OCI-LY7 (cell line): ENCODE results near the gene KCTD21. TPM values are rescaled to one million over a fixed set of nuclear protein-coding genes. Genes with fewer than 3 reads are reported as not detected.

Experiments
- BruUV-seq: library from RNA; stranded (reverse); fragments of 400-500 nt; replicated peaks from 2 replicates; lab custom pipeline; 2021; lab: Mats Ljungman, UMichigan
- CTCF ChIA-PET: fragments of 300-600 bp; sonication (Branson Sonifier 250); formaldehyde crosslinking; loops from one replicate; lab custom pipeline; 2022; ENCODE audit warnings: antibody characterized with exemption; ENCODE audit not compliant: unreplicated experiment; lab: Charles Lee
- POLR2A ChIA-PET: fragments of 300-600 bp; sonication (Branson Sonifier 250); formaldehyde crosslinking; loops from one replicate; lab custom pipeline; 2022; ENCODE audit warnings: antibody characterized with exemption; lab: Charles Lee
- DNase-seq: peaks from one replicate; pipeline ENCODE4 v3.0.0-alpha.2; 2015; ENCODE audit warnings: low spot score
- H2AFZ ChIP-seq: fragments of 200-600 bp; sonication (generic), shearing (Covaris generic); 2 replicates; pipeline ENCODE4 v1.6.1; 2014; ENCODE audit warnings: mild to moderate bottlenecking, antibody characterized with exemption, low read length, moderate library complexity
- H3K27ac ChIP-seq: fragments of 200-600 bp; sonication (generic); 2 replicates; pipeline ENCODE4 v1.5.1; 2014; ENCODE audit warnings: mixed run types, low read depth, mild to moderate bottlenecking, moderate library complexity, low read length, inconsistent platforms; ENCODE audit not compliant: poor library complexity, severe bottlenecking
- H3K36me3 ChIP-seq: fragments of 200-600 bp; sonication (generic); 2 replicates; pipeline ENCODE4 v1.6.1; 2014; ENCODE audit warnings: mild to moderate bottlenecking, antibody characterized with exemption, low read length, moderate library complexity, mixed read lengths; ENCODE audit not compliant: insufficient read depth
- H3K4me1 ChIP-seq: fragments of 200-600 bp; sonication (generic); 2 replicates; pipeline ENCODE4 v1.5.1; 2014; ENCODE audit warnings: mild to moderate bottlenecking, low read length; ENCODE audit not compliant: insufficient read depth, poor library complexity, severe bottlenecking
- H3K4me2 ChIP-seq: fragments of 200-600 bp; sonication (generic); 2 replicates; pipeline ENCODE4 v1.6.1; 2014; ENCODE audit warnings: mild to moderate bottlenecking, low read length
- H3K4me3 ChIP-seq: fragments of 200-600 bp; sonication (generic); 2 replicates; pipeline ENCODE4 v1.5.1; 2014; ENCODE audit warnings: mild to moderate bottlenecking, low read depth, low read length; ENCODE audit not compliant: poor library complexity, severe bottlenecking
- H3K79me2 ChIP-seq: fragments of 200-600 bp; sonication (generic); 2 replicates; pipeline ENCODE4 v1.6.1; 2016; ENCODE audit warnings: low read depth, mild to moderate bottlenecking, low read length, moderate library complexity, mixed read lengths; ENCODE audit not compliant: insufficient read depth
- H3K9me2 ChIP-seq: fragments of 200-600 bp; sonication (generic); 2 replicates; pipeline ENCODE4 v1.6.1; 2016; ENCODE audit warnings: mild to moderate bottlenecking, low read length, mixed read lengths; ENCODE audit not compliant: insufficient read depth
- H3K9me3 ChIP-seq: fragments of 200-600 bp; sonication (generic); 2 replicates; pipeline ENCODE4 v1.6.1; 2014; ENCODE audit warnings: mild to moderate bottlenecking, mixed run types, low read length, mixed read lengths
- H4K20me1 ChIP-seq: fragments of 200-600 bp; sonication (generic); 2 replicates; pipeline ENCODE4 v1.6.1; 2014; ENCODE audit warnings: mild to moderate bottlenecking, antibody characterized with exemption, low read length, moderate library complexity, mixed read lengths; ENCODE audit not compliant: insufficient read depth
- EZH2phosphoT487 ChIP-seq: fragments of 200-600 bp; sonication (generic); IDR thresholded peaks from 2 replicates; pipeline ENCODE4 v1.6.1; 2018; ENCODE audit warnings: low read depth, borderline replicate concordance, mild to moderate bottlenecking, mixed run types, antibody characterized with exemption, low read length, moderate library complexity, mixed read lengths
- intact Hi-C: fragments of 100-400 bp; cut with micrococcal nuclease; formaldehyde crosslinking; loops from one replicate; pipeline ENCODE4 v1.10.0; 2022; ENCODE audit not compliant: unreplicated experiment
- small RNA-seq: library from RNA; depleted of rRNA; stranded (forward); fragments of <200 nt; gene quantifications from one replicate; pipeline ENCODE3, GENCODE V24; 2014
- total RNA-seq, 2 experiments: library from RNA; depleted of rRNA in 1 of 2; stranded (reverse); fragments of >200 nt in 1 of 2; shearing (Covaris generic) in 1 of 2; gene quantifications; 2 replicates each; pipeline ENCODE4 v1.2.3, GENCODE V29; 2014 to 2022
- TF ChIP-seq, protein P1 (sequence below): fragments of 200-600 bp; sonication (generic); conservative IDR thresholded peaks from 2 replicates; pipeline ENCODE4 v1.5.1; 2014; ENCODE audit warnings: mild to moderate bottlenecking, antibody characterized with exemption, low read length, moderate library complexity, mixed read lengths

Gene KCTD21
- total RNA-seq, 2 experiments from 2014 or later: 1.5 to 2.5 TPM

DNA sequence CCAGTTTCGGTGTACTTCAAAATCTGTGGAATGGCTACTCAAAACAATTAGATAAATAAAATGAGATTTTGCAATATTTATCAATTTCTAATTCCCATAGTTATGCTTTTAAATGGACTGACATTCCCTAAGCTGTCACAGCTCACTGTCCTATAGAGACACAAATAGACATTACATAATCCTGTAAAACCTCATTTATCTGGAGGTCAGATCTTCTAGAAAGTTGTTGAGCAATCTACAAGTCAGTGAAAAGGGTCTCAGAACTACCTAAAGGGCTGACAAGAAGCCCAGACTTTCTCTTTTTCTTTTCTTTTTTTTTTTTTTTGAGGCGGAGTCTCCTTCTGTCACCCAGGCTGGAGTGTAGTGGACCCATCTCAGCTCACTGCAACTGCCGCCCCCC is 61.0 kb downstream of the KCTD21 start:
- peaks cover 6% of the 10 kb centered on the region; the same call in 1 of the 2 replicates for H4K20me1 ChIP-seq
- H3K4me3 ChIP-seq: no peak overlapping the region
- H3K9me2 ChIP-seq: no peaks in the 10 kb centered on the region
- H3K79me2 ChIP-seq: no peaks in the 10 kb centered on the region
- no peak for TF ChIP-seq EZH2phosphoT487
- TF ChIP-seq, protein P1, sequence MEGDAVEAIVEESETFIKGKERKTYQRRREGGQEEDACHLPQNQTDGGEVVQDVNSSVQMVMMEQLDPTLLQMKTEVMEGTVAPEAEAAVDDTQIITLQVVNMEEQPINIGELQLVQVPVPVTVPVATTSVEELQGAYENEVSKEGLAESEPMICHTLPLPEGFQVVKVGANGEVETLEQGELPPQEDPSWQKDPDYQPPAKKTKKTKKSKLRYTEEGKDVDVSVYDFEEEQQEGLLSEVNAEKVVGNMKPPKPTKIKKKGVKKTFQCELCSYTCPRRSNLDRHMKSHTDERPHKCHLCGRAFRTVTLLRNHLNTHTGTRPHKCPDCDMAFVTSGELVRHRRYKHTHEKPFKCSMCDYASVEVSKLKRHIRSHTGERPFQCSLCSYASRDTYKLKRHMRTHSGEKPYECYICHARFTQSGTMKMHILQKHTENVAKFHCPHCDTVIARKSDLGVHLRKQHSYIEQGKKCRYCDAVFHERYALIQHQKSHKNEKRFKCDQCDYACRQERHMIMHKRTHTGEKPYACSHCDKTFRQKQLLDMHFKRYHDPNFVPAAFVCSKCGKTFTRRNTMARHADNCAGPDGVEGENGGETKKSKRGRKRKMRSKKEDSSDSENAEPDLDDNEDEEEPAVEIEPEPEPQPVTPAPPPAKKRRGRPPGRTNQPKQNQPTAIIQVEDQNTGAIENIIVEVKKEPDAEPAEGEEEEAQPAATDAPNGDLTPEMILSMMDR: no peak
- no peak overlapping the region for H2AFZ ChIP-seq
- no TSS peak for BruUV-seq
- H3K4me2 ChIP-seq: no peak overlapping the region
- no peaks in the 10 kb centered on the region for H3K9me3 ChIP-seq
- H3K27ac ChIP-seq: no peak overlapping the region
- no peak for DNase-seq
- ChIA-PET POLR2A (interaction anchor here (0.7 kb wide), 1 partner anchor 820 kb away, joined by 3 read pairs; no protein-coding TSS in a partner anchor), CTCF (no interaction called here)
- H3K4me1 ChIP-seq: no peaks in the 10 kb centered on the region
- intact Hi-C loops: no loop called here
- peaks cover 19% of the 10 kb centered on the region for H3K36me3 ChIP-seq

Small RNA genes lying within 50 kb of the gene (small RNA-seq; reads per million reads assigned to genes)
- not detected for gene RNU6-126P

Other genes starting within 250 kb of the KCTD21 start
- 50.6 and 57.1 TPM in 2 replicates for gene INTS4, start 194.0 kb downstream of the KCTD21 start, total RNA-seq (2014; rRNA removed; shearing (Covaris generic))
- gene INTS4, start 194.0 kb downstream of the KCTD21 start, total RNA-seq (2022): 56.4 and 57.0 TPM in 2 replicates
- gene KCTD14, start 165.3 kb downstream of the KCTD21 start, total RNA-seq (2014; rRNA removed; shearing (Covaris generic)): not detected in 2 replicates
- not detected in 2 replicates for gene KCTD14, start 165.3 kb downstream of the KCTD21 start, total RNA-seq (2022)
- not detected in 2 replicates for gene THRSP, start 124.8 kb downstream of the KCTD21 start, total RNA-seq (2014; rRNA removed; shearing (Covaris generic))
- gene THRSP, start 124.8 kb downstream of the KCTD21 start, total RNA-seq (2022): not detected in 2 replicates
- gene NDUFC2, start 108.8 kb downstream of the KCTD21 start, total RNA-seq (2014; rRNA removed; shearing (Covaris generic)): 21.6 and 53.3 TPM in 2 replicates
- gene NDUFC2, start 108.8 kb downstream of the KCTD21 start, total RNA-seq (2022): 95.7 and 106 TPM in 2 replicates
- gene ALG8, start 49.0 kb downstream of the KCTD21 start, total RNA-seq (2014; rRNA removed; shearing (Covaris generic)): 42.5 and 43.7 TPM in 2 replicates
- gene ALG8, start 49.0 kb downstream of the KCTD21 start, total RNA-seq (2022): 61.9 and 66.1 TPM in 2 replicates
- gene USP35, start 293 bp upstream of the KCTD21 start, total RNA-seq (2014; rRNA removed; shearing (Covaris generic)): 3.2 and 3.4 TPM in 2 replicates
- 4.8 and 4.9 TPM in 2 replicates for gene USP35, start 293 bp upstream of the KCTD21 start, total RNA-seq (2022)
- gene GAB2, start 229.2 kb upstream of the KCTD21 start, total RNA-seq (2014; rRNA removed; shearing (Covaris generic)): 0.90 and 1.2 TPM in 2 replicates
- gene GAB2, start 229.2 kb upstream of the KCTD21 start, total RNA-seq (2022): 1.3 and 1.4 TPM in 2 replicates